Tibial nerve (tissue), 3 donors: ENCODE results near the gene MOB2.

Experiments
- CTCF ChIP-seq, 5 experiments: fragments of 200-600 bp in 3 of 5; fragments of 450-650 bp in 2 of 5; sonication (generic) in 3 of 5; IDR thresholded peaks; one replicate each; pipeline ENCODE4 v1.5.1; 2016 to 2019; ENCODE audit warnings: antibody characterized with exemption in 5 of 5, mild to moderate bottlenecking in 3 of 5, moderate library complexity in 2 of 5
- POLR2A ChIP-seq, 2 donors: fragments of 450-650 bp; IDR thresholded peaks; one replicate each; pipeline ENCODE4 v1.6.1; 2017; ENCODE audit warnings: antibody characterized with exemption in 2 of 2, mild to moderate bottlenecking in 2 of 2, moderate library complexity in 2 of 2

GRCh38 chr11:1518301-1518700, 31.7 kb upstream of the MOB2 start:
- no peak for TF ChIP-seq CTCF (IDR thresholded peaks at IDR 0.05)
- TF ChIP-seq POLR2A (IDR thresholded peaks at IDR 0.05): no peak
